GM19240 (cell line): Measurements from ENCODE around the gene VIM.

ENCODE experiments used
- DNase-seq: peaks from one replicate; pipeline ENCODE4 v3.0.0; 2011; ENCODE audit warnings: low spot score; ENCODE audit not compliant: insufficient read length

VIM gene

GRCh38 chr10:17209881-17210280 lies 18.2 kb upstream of the VIM start:
- DNase-seq: no peak

GRCh38 chr10:17210361-17210760 lies 17.7 kb upstream of the VIM start:
- no peak for DNase-seq

GRCh38 chr10:17212802-17213221 lies 15.2 kb upstream of the VIM start:
- no peak for DNase-seq

- DNase-seq: no peak
Measured at GRCh38 chr10:17213646-17214349, 14.2 kb upstream of the VIM start.

- no peak for DNase-seq
Measured at GRCh38 chr10:17214526-17214925, 13.5 kb upstream of the VIM start.

- no peak for DNase-seq
Measured at GRCh38 chr10:17214971-17215781, 12.9 kb upstream of the VIM start.

- DNase-seq: no peak
Measured at GRCh38 chr10:17215782-17216122, 12.3 kb upstream of the VIM start.

- peak; percentile 20 for DNase-seq
Measured at GRCh38 chr10:17216217-17216900, 11.7 kb upstream of the VIM start.

- no peak for DNase-seq
Measured at GRCh38 chr10:17216901-17217395, 11.1 kb upstream of the VIM start.

GRCh38 chr10:17217631-17218232 lies 10.3 kb upstream of the VIM start:
- no peak for DNase-seq

- no peak for DNase-seq
Measured at GRCh38 chr10:17219024-17219423, 9.0 kb upstream of the VIM start.

- DNase-seq: no peak
Measured at GRCh38 chr10:17220652-17221100, 7.4 kb upstream of the VIM start.

GRCh38 chr10:17222329-17222728 lies 5.7 kb upstream of the VIM start:
- no peak for DNase-seq

- no peak for DNase-seq
Measured at GRCh38 chr10:17225808-17226207, 2.2 kb upstream of the VIM start.

- no peak for DNase-seq
Measured at GRCh38 chr10:17226891-17227303, 1.1 kb upstream of the VIM start.

GRCh38 chr10:17227367-17228090 lies 512 bp upstream of the VIM start:
- DNase-seq: peak; percentile 12

- DNase-seq: no peak
Measured at GRCh38 chr10:17229016-17229716, 1.1 kb downstream of the VIM start.

GRCh38 chr10:17229717-17229966 lies 1.6 kb downstream of the VIM start:
- no peak for DNase-seq

GRCh38 chr10:17229967-17230682 lies 2.1 kb downstream of the VIM start:
- DNase-seq: peak; percentile 18

- DNase-seq: no peak
Measured at GRCh38 chr10:17231788-17232187, 3.7 kb downstream of the VIM start.
